GM12892 (cell line): ENCODE results near the gene YJEFN3.

ENCODE experiments used
- POLR2A ChIP-seq: IDR thresholded peaks from 2 replicates; pipeline ENCODE4 v1.6.1; 2011; ENCODE audit warnings: low read depth, low read length, control low read depth
- POLR2AphosphoS5 ChIP-seq: IDR thresholded peaks from 2 replicates; pipeline ENCODE4 v1.6.1; 2011; ENCODE audit warnings: low read depth, low read length, control low read depth
- TAF1 ChIP-seq: IDR thresholded peaks from 2 replicates; pipeline ENCODE4 v1.6.1; 2011; ENCODE audit warnings: low read depth, mild to moderate bottlenecking, control low read depth, low read length, borderline replicate concordance

GRCh38 chr19:19514215-19514657 lies 14.5 kb upstream of the YJEFN3 start:
- TF ChIP-seq POLR2A (no peak), POLR2AphosphoS5 (no peak), TAF1 (no peak)
